ENCODE data around the gene GFRA1.
"Not testable (repeated sequence)": the region's sequence is repeated elsewhere in the genome, so short reads cannot be mapped to it uniquely, and the experiment has no call there.

Gene GFRA1

GRCh38 chr10:116067825-116068224 lies 205.2 kb downstream of the GFRA1 start:
- DNase-seq (ENCODE audit: low read depth in 2 of 2) = no peak

GRCh38 chr10:116063107-116063506 lies 209.9 kb downstream of the GFRA1 start:
- DNase-seq (ENCODE audit: low read depth in 2 of 2) = no peak

- no peak for DNase-seq (ENCODE audit: low read depth in 2 of 2)
Measured at GRCh38 chr10:116060864-116061263, 212.1 kb downstream of the GFRA1 start.

GRCh38 chr10:116059320-116059719 lies 213.7 kb downstream of the GFRA1 start:
- no peak for DNase-seq (ENCODE audit: low read depth in 2 of 2)

GRCh38 chr10:116056445-116057293 lies 216.3 kb downstream of the GFRA1 start:
- no peak for DNase-seq (ENCODE audit: low read depth in 2 of 2)

- no peak for DNase-seq (ENCODE audit: low read depth in 2 of 2)
Measured at GRCh38 chr10:116055917-116056252, 217.1 kb downstream of the GFRA1 start.

- no peak for DNase-seq (ENCODE audit: low read depth in 2 of 2)
Measured at GRCh38 chr10:116055252-116055916, 217.6 kb downstream of the GFRA1 start.

GRCh38 chr10:116053910-116054309 lies 219.1 kb downstream of the GFRA1 start:
- DNase-seq (ENCODE audit: low read depth in 2 of 2) = no peak

GRCh38 chr10:116053009-116053730 lies 219.8 kb downstream of the GFRA1 start:
- not testable (repeated sequence) for DNase-seq (ENCODE audit: low read depth in 2 of 2)

- not testable (repeated sequence) for DNase-seq (ENCODE audit: low read depth in 2 of 2)
Measured at GRCh38 chr10:116052522-116052921, 220.5 kb downstream of the GFRA1 start.

- no peak for DNase-seq (ENCODE audit: low read depth in 2 of 2)
Measured at GRCh38 chr10:116049974-116050304, 223.1 kb downstream of the GFRA1 start.

- DNase-seq (ENCODE audit: low read depth in 2 of 2) = no peak
Measured at GRCh38 chr10:116049158-116049973, 223.6 kb downstream of the GFRA1 start.

- no peak for DNase-seq (ENCODE audit: low read depth in 2 of 2)
Measured at GRCh38 chr10:116045366-116046356, 227.3 kb downstream of the GFRA1 start.

- DNase-seq (ENCODE audit: low read depth in 2 of 2) = no peak
Measured at GRCh38 chr10:116044801-116045248, 228.2 kb downstream of the GFRA1 start.

GRCh38 chr10:116043861-116044260 lies 229.1 kb downstream of the GFRA1 start:
- no peak for DNase-seq (ENCODE audit: low read depth in 2 of 2)

- DNase-seq (ENCODE audit: low read depth in 2 of 2) = no peak
Measured at GRCh38 chr10:116043304-116043703, 229.7 kb downstream of the GFRA1 start.

- DNase-seq (ENCODE audit: low read depth in 2 of 2) = no peak
Measured at GRCh38 chr10:116041948-116042347, 231.1 kb downstream of the GFRA1 start.

- DNase-seq (ENCODE audit: low read depth in 2 of 2) = no peak
Measured at GRCh38 chr10:116039612-116040011, 233.4 kb downstream of the GFRA1 start.

- DNase-seq (ENCODE audit: low read depth in 2 of 2) = no peak
Measured at GRCh38 chr10:116038259-116038658, 234.7 kb downstream of the GFRA1 start.

- DNase-seq (ENCODE audit: low read depth in 2 of 2) = not testable (repeated sequence)
Measured at GRCh38 chr10:116035406-116035805, 237.6 kb downstream of the GFRA1 start.

GRCh38 chr10:116030576-116030975 lies 242.4 kb downstream of the GFRA1 start:
- no peak for DNase-seq (ENCODE audit: low read depth in 2 of 2)
